Activated gamma-delta T cell (primary cell): ENCODE results near the gene RGS3.
"Not testable (repeated sequence)": the region's sequence is repeated elsewhere in the genome, so short reads cannot be mapped to it uniquely, and the experiment has no call there.

Source experiments
- DNase-seq: peaks from one replicate; lab custom pipeline; 2025; lab: John Stamatoyannopoulos, UW

Gene RGS3

GRCh38 chr9:113488490-113488889 is 25.0 kb downstream of the RGS3 start:
- no peak for DNase-seq

- DNase-seq = not testable (repeated sequence)
Measured at GRCh38 chr9:113491147-113491546, 27.6 kb downstream of the RGS3 start.

- DNase-seq = no peak
Measured at GRCh38 chr9:113492343-113493202, 29.0 kb downstream of the RGS3 start.

- DNase-seq = no peak
Measured at GRCh38 chr9:113493203-113493520, 29.6 kb downstream of the RGS3 start.

GRCh38 chr9:113495526-113495925 is 32.0 kb downstream of the RGS3 start:
- no peak for DNase-seq

- DNase-seq = no peak
Measured at GRCh38 chr9:113497051-113497450, 33.5 kb downstream of the RGS3 start.

GRCh38 chr9:113499153-113499875 is 35.8 kb downstream of the RGS3 start:
- DNase-seq = no peak

- DNase-seq = no peak
Measured at GRCh38 chr9:113499876-113500497, 36.5 kb downstream of the RGS3 start.

- no peak for DNase-seq
Measured at GRCh38 chr9:113501129-113501686, 37.7 kb downstream of the RGS3 start.

GRCh38 chr9:113501852-113502251 is 38.3 kb downstream of the RGS3 start:
- DNase-seq = no peak

- DNase-seq = no peak
Measured at GRCh38 chr9:113502427-113503034, 39.0 kb downstream of the RGS3 start.

GRCh38 chr9:113503131-113503541 is 39.6 kb downstream of the RGS3 start:
- no peak for DNase-seq

GRCh38 chr9:113503613-113504211 is 40.2 kb downstream of the RGS3 start:
- no peak for DNase-seq

- DNase-seq = no peak
Measured at GRCh38 chr9:113504725-113505590, 41.4 kb downstream of the RGS3 start.

- no peak for DNase-seq
Measured at GRCh38 chr9:113506090-113506589, 42.6 kb downstream of the RGS3 start.

- no peak for DNase-seq
Measured at GRCh38 chr9:113507256-113507655, 43.7 kb downstream of the RGS3 start.

GRCh38 chr9:113508111-113508749 is 44.7 kb downstream of the RGS3 start:
- no peak for DNase-seq

- no peak for DNase-seq
Measured at GRCh38 chr9:113509463-113509862, 45.9 kb downstream of the RGS3 start.

- DNase-seq = no peak
Measured at GRCh38 chr9:113511047-113511521, 47.6 kb downstream of the RGS3 start.
